Measurements from ENCODE around the gene RBM34. TPM values are rescaled to one million over a fixed set of nuclear protein-coding genes. Genes with fewer than 3 reads are reported as not detected.

RBM34 gene
- total and polyA plus RNA-seq, 2 donors (not counting 3 experiments of a cell fraction or from before 2014, with no cell fraction given) = 16.1 to 80.7 TPM

GRCh38 chr1:235124111-235124510 lies 36.9 kb downstream of the RBM34 start:
- no peaks in the 10 kb centered on the region for H3K9me3 ChIP-seq (replicated peaks; ENCODE audit: control insufficient read depth, insufficient read depth, low read length)
- POLR2A ChIA-PET = no interaction called here
- CTCF ChIA-PET = no interaction called here

More at GRCh38 chr1:235124111-235124510, 36.9 kb downstream of the RBM34 start:
- no TSS peak for BruUV-seq (replicated peaks)
- Histone ChIP-seq H3K27ac (ENCODE audit: insufficient read depth, low read depth, low read length) (no peak overlapping the region), H3K4me1 (ENCODE audit: control insufficient read depth, extremely low read depth, insufficient read depth, low read length) (peaks cover 12% of the 10 kb centered on the region), H3K36me3 (ENCODE audit: control insufficient read depth in 2 of 2, extremely low read depth in 1 of 2, insufficient read depth in 2 of 2, low read length in 2 of 2) (peaks cover 5 to 10% of the 10 kb centered on the region in 2 experiments), H3K79me2 (ENCODE audit: control insufficient read depth, insufficient read depth, low read length) (peaks cover 89% of the 10 kb centered on the region), H3K9me1 (replicated peaks; ENCODE audit: control insufficient read depth, extremely low read depth, insufficient read depth, low read length) (no peaks in the 10 kb centered on the region), H3K4me2 (ENCODE audit: insufficient read depth, low read length) (no peak overlapping the region), H2AFZ (ENCODE audit: low read depth, low read length) (no peak overlapping the region), H3K27me3 (ENCODE audit: control insufficient read depth in 2 of 2, insufficient read depth in 2 of 2, low read length in 2 of 2) (no peaks in the 10 kb centered on the region), H4K20me1 (replicated peaks; ENCODE audit: control insufficient read depth, extremely low read depth, insufficient read depth, low read length) (peaks cover 2% of the 10 kb centered on the region), H3K9ac (replicated peaks; ENCODE audit: extremely low read depth, insufficient read depth, low read length) (no peak overlapping the region), H3K4me3 (replicated peaks in 1 of 3; ENCODE audit: insufficient read depth in 1 of 3, low read depth in 1 of 3, low read length in 3 of 3) (no peak overlapping the region)
- TF ChIP-seq MAX (IDR thresholded peaks at IDR 0.05; ENCODE audit: insufficient read depth, insufficient read length) (no peak), POLR2A (IDR thresholded peaks at IDR 0.05; ENCODE audit: low read depth, low read length) (no peak), CTCF (IDR thresholded peaks at IDR 0.05; ENCODE audit: extremely low read depth in 1 of 2, insufficient read depth in 1 of 2, low read depth in 1 of 2, low read length in 2 of 2) (no peak), POLR2AphosphoS5 (IDR thresholded peaks at IDR 0.05; ENCODE audit: insufficient read depth, low read depth, low read length) (no peak), JUN (IDR thresholded peaks at IDR 0.05; ENCODE audit: borderline replicate concordance, insufficient read depth, insufficient read length, low read depth) (no peak), GATA2 (IDR thresholded peaks at IDR 0.05; ENCODE audit: insufficient read depth, insufficient read length, low read depth, low read length) (no peak)
- intact Hi-C loops (cut with micrococcal nuclease) = no loop called here
- dilution Hi-C loops (cut with MboI; ENCODE audit: extremely low pct_ligation_motif_present, low sequenced_read_pairs) = no loop called here
- no peak for FAIRE-seq
- DNase-seq (ENCODE audit: low read depth, low spot score) = no peak
